H1 (cell line): ENCODE results near the gene MACROD2.

Experiments
- CHD2 ChIP-seq: IDR thresholded peaks from 2 replicates; pipeline ENCODE4 v1.6.1; 2012; ENCODE audit warnings: low read length, improper control_type of control experiment
- EZH2 ChIP-seq: fragments of 200-600 bp; sonication (generic); IDR thresholded peaks from 2 replicates; pipeline ENCODE4 v1.7.1; 2012; ENCODE audit warnings: low read depth, mild to moderate bottlenecking, moderate library complexity, low read length, inconsistent platforms; ENCODE audit not compliant: severe bottlenecking
- GABPA ChIP-seq: IDR thresholded peaks from 2 replicates; pipeline ENCODE4 v1.6.1; 2011; ENCODE audit warnings: mild to moderate bottlenecking, low read length, moderate library complexity, borderline replicate concordance; ENCODE audit not compliant: insufficient read depth
- RXRA ChIP-seq: IDR thresholded peaks from 2 replicates; pipeline ENCODE4 v1.6.1; 2011; ENCODE audit warnings: low read depth, mild to moderate bottlenecking, low read length, moderate library complexity; ENCODE audit not compliant: insufficient read depth
- SP1 ChIP-seq: IDR thresholded peaks from 2 replicates; pipeline ENCODE4 v1.6.1; 2011; ENCODE audit warnings: low read depth, low read length
- SRF ChIP-seq: IDR thresholded peaks from 2 replicates; pipeline ENCODE4 v1.6.1; 2011; ENCODE audit warnings: mild to moderate bottlenecking, low read depth, low read length, moderate library complexity
- TF ChIP-seq, protein P1 (sequence below), 3 experiments: IDR thresholded peaks; 1 replicate in 2 of 3; 2 replicates in 1 of 3; pipeline versions ENCODE4 v1.5.1 to v1.6.1; 2011; ENCODE audit warnings: low read length in 3 of 3, mild to moderate bottlenecking in 3 of 3, inconsistent platforms in 2 of 3, low read depth in 1 of 3, moderate library complexity in 1 of 3; ENCODE audit not compliant: insufficient read depth in 1 of 3; ENCODE audit errors: control extremely low read depth in 1 of 3

- TF ChIP-seq CHD2 (no peak), RXRA (no peak), SP1 (no peak), SRF (no peak), EZH2 (no peak), GABPA (no peak)
- TF ChIP-seq, protein P1, sequence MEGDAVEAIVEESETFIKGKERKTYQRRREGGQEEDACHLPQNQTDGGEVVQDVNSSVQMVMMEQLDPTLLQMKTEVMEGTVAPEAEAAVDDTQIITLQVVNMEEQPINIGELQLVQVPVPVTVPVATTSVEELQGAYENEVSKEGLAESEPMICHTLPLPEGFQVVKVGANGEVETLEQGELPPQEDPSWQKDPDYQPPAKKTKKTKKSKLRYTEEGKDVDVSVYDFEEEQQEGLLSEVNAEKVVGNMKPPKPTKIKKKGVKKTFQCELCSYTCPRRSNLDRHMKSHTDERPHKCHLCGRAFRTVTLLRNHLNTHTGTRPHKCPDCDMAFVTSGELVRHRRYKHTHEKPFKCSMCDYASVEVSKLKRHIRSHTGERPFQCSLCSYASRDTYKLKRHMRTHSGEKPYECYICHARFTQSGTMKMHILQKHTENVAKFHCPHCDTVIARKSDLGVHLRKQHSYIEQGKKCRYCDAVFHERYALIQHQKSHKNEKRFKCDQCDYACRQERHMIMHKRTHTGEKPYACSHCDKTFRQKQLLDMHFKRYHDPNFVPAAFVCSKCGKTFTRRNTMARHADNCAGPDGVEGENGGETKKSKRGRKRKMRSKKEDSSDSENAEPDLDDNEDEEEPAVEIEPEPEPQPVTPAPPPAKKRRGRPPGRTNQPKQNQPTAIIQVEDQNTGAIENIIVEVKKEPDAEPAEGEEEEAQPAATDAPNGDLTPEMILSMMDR (IDR thresholded peaks at IDR 0.05; ENCODE audit: control extremely low read depth in 1 of 3, insufficient read depth in 1 of 3, low read depth in 1 of 3, low read length in 3 of 3), result no peak
Measured at GRCh38 chr20:14434384-14435136, 439.2 kb downstream of the MACROD2 start.
